GM19025 (cell line): Measurements from ENCODE around the gene RARB.

Experiments
- ATAC-seq: cut with Tn5 transposase; IDR thresholded peaks from one replicate; pipeline ENCODE4 v1.9.1; 2021; ENCODE audit warnings: mild to moderate bottlenecking, low read depth, moderate library complexity; ENCODE audit not compliant: unreplicated experiment

Gene RARB

GRCh38 chr3:25497096-25497495 is 69.0 kb downstream of the RARB start:
- no peak for ATAC-seq

GRCh38 chr3:25500706-25501210 is 72.7 kb downstream of the RARB start:
- no peak for ATAC-seq

- ATAC-seq: no peak
Measured at GRCh38 chr3:25502233-25502632, 74.2 kb downstream of the RARB start.

GRCh38 chr3:25503898-25504301 is 75.8 kb downstream of the RARB start:
- ATAC-seq: no peak

- no peak for ATAC-seq
Measured at GRCh38 chr3:25505581-25505980, 77.5 kb downstream of the RARB start.

GRCh38 chr3:25507811-25508210 is 79.7 kb downstream of the RARB start:
- ATAC-seq: no peak

GRCh38 chr3:25508433-25508832 is 80.4 kb downstream of the RARB start:
- no peak for ATAC-seq

GRCh38 chr3:25508901-25509300 is 80.8 kb downstream of the RARB start:
- ATAC-seq: no peak

- ATAC-seq: no peak
Measured at GRCh38 chr3:25510797-25511196, 82.7 kb downstream of the RARB start.

- no peak for ATAC-seq
Measured at GRCh38 chr3:25511972-25512721, 84.1 kb downstream of the RARB start.

GRCh38 chr3:25513642-25514266 is 85.7 kb downstream of the RARB start:
- no peak for ATAC-seq

GRCh38 chr3:25515171-25515570 is 87.1 kb downstream of the RARB start:
- no peak for ATAC-seq

- no peak for ATAC-seq
Measured at GRCh38 chr3:25520926-25521559, 93.0 kb downstream of the RARB start.

- no peak for ATAC-seq
Measured at GRCh38 chr3:25527336-25527735, 99.3 kb downstream of the RARB start.

GRCh38 chr3:25527801-25528200 is 99.7 kb downstream of the RARB start:
- ATAC-seq: no peak

- ATAC-seq: no peak
Measured at GRCh38 chr3:25531971-25532370, 103.9 kb downstream of the RARB start.

- ATAC-seq: no peak
Measured at GRCh38 chr3:25532431-25533162, 104.5 kb downstream of the RARB start.

- no peak for ATAC-seq
Measured at GRCh38 chr3:25533399-25533798, 105.3 kb downstream of the RARB start.

- no peak for ATAC-seq
Measured at GRCh38 chr3:25534007-25534406, 105.9 kb downstream of the RARB start.

GRCh38 chr3:25536521-25537391 is 108.7 kb downstream of the RARB start:
- ATAC-seq: no peak
